Spleen (tissue), 11 donors: ENCODE measurements around the gene BIRC5. TPM values are rescaled to one million over a fixed set of nuclear protein-coding genes. Genes with fewer than 3 reads are reported as not detected.

Experiments
- DNase-seq: peaks from one replicate; pipeline ENCODE4 v3.0.0-alpha.2; 2020
- H3K27ac ChIP-seq, 8 donors: fragments of 200-600 bp; sonication (generic) in 7 of 8; 1 replicate in 4 of 8; 2 replicates in 4 of 8; pipeline versions ENCODE4 v1.5.0 to v1.8.0; 2016 to 2021; ENCODE audit warnings: inconsistent platforms in 4 of 8, mild to moderate bottlenecking in 4 of 8, moderate library complexity in 1 of 8
- H3K27me3 ChIP-seq, 7 donors: fragments of 200-600 bp; sonication (generic) in 6 of 7; replicated peaks in 1 of 7; 1 replicate in 4 of 7; 2 replicates in 3 of 7; pipeline versions ENCODE4 v1.5.0 to v1.8.0; 2016 to 2021; ENCODE audit warnings: inconsistent platforms in 3 of 7, mild to moderate bottlenecking in 1 of 7
- H3K36me3 ChIP-seq, 6 donors: fragments of 200-600 bp; sonication (generic) in 5 of 6; 1 replicate in 4 of 6; 2 replicates in 2 of 6; pipeline versions ENCODE4 v1.5.0 to v1.8.0; 2016 to 2021; ENCODE audit warnings: inconsistent platforms in 2 of 6
- H3K4me1 ChIP-seq, 6 donors: fragments of 200-600 bp; sonication (generic) in 5 of 6; 1 replicate in 3 of 6; 2 replicates in 3 of 6; pipeline versions ENCODE4 v1.5.0 to v1.8.0; 2016 to 2021; ENCODE audit warnings: inconsistent platforms in 3 of 6
- H3K4me3 ChIP-seq, 8 donors: fragments of 200-600 bp; sonication (generic) in 7 of 8; 1 replicate in 4 of 8; 2 replicates in 4 of 8; pipeline versions ENCODE4 v1.5.0 to v1.8.0; 2016 to 2021; ENCODE audit warnings: inconsistent platforms in 4 of 8, mild to moderate bottlenecking in 4 of 8, moderate library complexity in 2 of 8
- H3K9me3 ChIP-seq, 8 donors: fragments of 200-600 bp; sonication (generic) in 7 of 8; 1 replicate in 4 of 8; 2 replicates in 4 of 8; pipeline versions ENCODE4 v1.5.0 to v1.8.0; 2016 to 2021; ENCODE audit warnings: inconsistent platforms in 4 of 8
- POLR2A ChIP-seq, 3 donors: fragments of 450-650 bp; IDR thresholded peaks; one replicate each; pipeline ENCODE4 v1.5.1; 2017; ENCODE audit warnings: antibody characterized with exemption in 3 of 3, mild to moderate bottlenecking in 1 of 3
- POLR2AphosphoS5 ChIP-seq, 3 donors: sonication (generic); formaldehyde crosslinking; IDR thresholded peaks; one replicate each; pipeline ENCODE4 v1.5.1; 2017; ENCODE audit warnings: antibody characterized with exemption in 3 of 3
- WGBS, 5 donors: extraction: QIAGEN DNeasy Blood & Tissue Kit in 3 of 5; methylation state at CpG; one replicate each; pipeline versions ENCODE4 v1.1.5 to v1.1.7; 2013 to 2018; 5-methylcytosine and 5-hydroxymethylcytosine counted together
- intact Hi-C: fragments of 100-400 bp; cut with DNase I; formaldehyde crosslinking; loops from one replicate; pipeline ENCODE4 v1.15.0; 2023; ENCODE audit warnings: low total_unique reads
- polyA plus RNA-seq, 3 donors: library from polyadenylated mRNA; stranded (reverse); fragments of 200-250 nt; gene quantifications; one replicate each; pipeline ENCODE4 v1.2.1, GENCODE V29; 2013
- total RNA-seq, 7 donors: library from RNA; depleted of rRNA in 3 of 7; stranded (reverse); fragments of >200 nt in 3 of 7; fragmentation: NEBNext Ultra II Directional in 4 of 7; extraction: Animal tissue kit (Norgen Biotek cat#: 25700) in 4 of 7; gene quantifications; one replicate each; pipeline versions ENCODE4 v1.1.0 to v1.2.1, GENCODE V29; 2016 to 2021
- TF ChIP-seq, protein P1 (sequence below), 11 experiments: fragments of 200-600 bp in 7 of 11; fragments of 450-650 bp in 4 of 11; sonication (generic) in 4 of 11; IDR thresholded peaks in 8 of 11; conservative IDR thresholded peaks in 3 of 11; 1 replicate in 7 of 11; 2 replicates in 4 of 11; pipeline versions ENCODE4 v1.4.0 to v1.8.0; 2016 to 2021; ENCODE audit warnings: antibody characterized with exemption in 11 of 11, inconsistent platforms in 4 of 11, mild to moderate bottlenecking in 1 of 11
- donor health status: healthy with polysubstance abuse.
- donor health status: DM: no; HTN: no; CAD: no; lungs with moderate emphysema.
- donor health status: DM: no; HTN: no; CAD: no.
- donor health status: Bipolar disorder and iron deficiency.
- donor health status: healthy.
- donor health status: DM: no; HTN: no; CAD: no.
- donor health status: DM: yes; HTN: yes; CAD: no.

The BIRC5 gene
- total and polyA plus RNA-seq, 10 donors = 2.1 to 11.9 (median 6.7) TPM

DNA sequence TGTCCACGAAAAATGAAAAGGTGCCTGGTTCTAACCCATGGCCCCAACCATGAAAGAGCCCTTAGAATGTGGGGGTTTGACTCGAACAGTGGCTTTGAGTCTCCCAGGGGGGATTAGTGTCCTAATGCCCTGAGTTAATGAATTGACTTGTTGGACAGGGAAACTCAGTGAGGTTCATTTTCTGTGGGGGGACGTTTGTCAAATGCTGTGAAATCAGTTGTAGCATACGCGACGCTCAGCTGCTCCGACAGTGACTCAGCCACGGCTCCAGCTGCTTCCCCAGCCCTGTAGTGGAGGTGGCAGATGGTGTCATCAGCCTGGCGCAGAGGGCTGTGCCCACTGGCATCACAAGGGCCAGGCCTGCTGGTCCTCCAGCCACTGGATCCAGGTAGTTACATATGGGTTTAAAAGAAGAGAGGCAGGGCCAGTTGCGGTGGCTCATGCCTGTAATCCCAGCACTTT is 13.4 kb downstream of the BIRC5 start:
- peaks cover 0 to 34% (median 22%) of the 10 kb centered on the region in 6 donors for H3K4me1 ChIP-seq
- H3K36me3 ChIP-seq = peaks cover 0 to 29% (median 0%) of the 10 kb centered on the region in 6 donors
- H3K27me3 ChIP-seq = peaks cover 0 to 62% (median 24%) of the 10 kb centered on the region in 7 donors
- H3K27ac ChIP-seq = no peak overlapping the region
- DNase-seq = no peak
- H3K9me3 ChIP-seq = no peaks in the 10 kb centered on the region
- H3K4me3 ChIP-seq = no peak overlapping the region
- WGBS, 5 donors = 54 to 76% (median 56%) methylated on average over 10 of the region's 10 CpGs
- TF ChIP-seq POLR2AphosphoS5 (IDR thresholded peaks at IDR 0.05) (no peak), POLR2A (IDR thresholded peaks at IDR 0.05) (no peak)
- TF ChIP-seq, protein P1, sequence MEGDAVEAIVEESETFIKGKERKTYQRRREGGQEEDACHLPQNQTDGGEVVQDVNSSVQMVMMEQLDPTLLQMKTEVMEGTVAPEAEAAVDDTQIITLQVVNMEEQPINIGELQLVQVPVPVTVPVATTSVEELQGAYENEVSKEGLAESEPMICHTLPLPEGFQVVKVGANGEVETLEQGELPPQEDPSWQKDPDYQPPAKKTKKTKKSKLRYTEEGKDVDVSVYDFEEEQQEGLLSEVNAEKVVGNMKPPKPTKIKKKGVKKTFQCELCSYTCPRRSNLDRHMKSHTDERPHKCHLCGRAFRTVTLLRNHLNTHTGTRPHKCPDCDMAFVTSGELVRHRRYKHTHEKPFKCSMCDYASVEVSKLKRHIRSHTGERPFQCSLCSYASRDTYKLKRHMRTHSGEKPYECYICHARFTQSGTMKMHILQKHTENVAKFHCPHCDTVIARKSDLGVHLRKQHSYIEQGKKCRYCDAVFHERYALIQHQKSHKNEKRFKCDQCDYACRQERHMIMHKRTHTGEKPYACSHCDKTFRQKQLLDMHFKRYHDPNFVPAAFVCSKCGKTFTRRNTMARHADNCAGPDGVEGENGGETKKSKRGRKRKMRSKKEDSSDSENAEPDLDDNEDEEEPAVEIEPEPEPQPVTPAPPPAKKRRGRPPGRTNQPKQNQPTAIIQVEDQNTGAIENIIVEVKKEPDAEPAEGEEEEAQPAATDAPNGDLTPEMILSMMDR (IDR thresholded peaks at IDR 0.05 in 8 of 11, conservative IDR thresholded peaks at IDR 0.05 in 3 of 11) = no peak
- intact Hi-C loops = no loop called here

- Histone ChIP-seq H3K9me3 (no peaks in the 10 kb centered on the region), H3K4me3 (no peak overlapping the region), H3K27me3 (peaks cover 0 to 69% (median 30%) of the 10 kb centered on the region in 7 donors), H3K36me3 (peaks cover 0 to 22% (median 0%) of the 10 kb centered on the region in 6 donors), H3K27ac (no peak overlapping the region), H3K4me1 (peaks cover 0 to 38% (median 23%) of the 10 kb centered on the region in 6 donors)
- 70 to 80% (median 79%) methylated on average over 4 of the region's 4 CpGs for WGBS, 5 donors
- no peak for DNase-seq
- TF ChIP-seq, protein P1 (IDR thresholded peaks at IDR 0.05 in 8 of 11, conservative IDR thresholded peaks at IDR 0.05 in 3 of 11) = no peak
- TF ChIP-seq POLR2A (IDR thresholded peaks at IDR 0.05) = no peak
- no peak for TF ChIP-seq POLR2AphosphoS5 (IDR thresholded peaks at IDR 0.05)
- intact Hi-C loops = no loop called here
Observed at GRCh38 chr17:78228176-78228575, 14.1 kb downstream of the BIRC5 start.

GRCh38 chr17:78230252-78230962 is 16.4 kb downstream of the BIRC5 start:
- intact Hi-C loops = no loop called here
- Histone ChIP-seq H3K4me1 (peaks cover 0 to 38% (median 23%) of the 10 kb centered on the region in 6 donors), H3K36me3 (no peaks in the 10 kb centered on the region)

More at GRCh38 chr17:78230252-78230962, 16.4 kb downstream of the BIRC5 start:
- H3K4me3 ChIP-seq = no peak overlapping the region
- 62 to 77% (median 70%) methylated on average over 13 of the region's 13 CpGs for WGBS, 5 donors
- DNase-seq = no peak
- H3K27ac ChIP-seq = no peak overlapping the region
- TF ChIP-seq, protein P1 (IDR thresholded peaks at IDR 0.05 in 8 of 11, conservative IDR thresholded peaks at IDR 0.05 in 3 of 11) = no peak
- TF ChIP-seq POLR2AphosphoS5 (IDR thresholded peaks at IDR 0.05) (no peak), POLR2A (IDR thresholded peaks at IDR 0.05) (no peak)
- peaks cover 0 to 82% (median 31%) of the 10 kb centered on the region in 7 donors for H3K27me3 ChIP-seq
- no peaks in the 10 kb centered on the region for H3K9me3 ChIP-seq
